Embryonic facial prominence (tissue), 1 donor: ENCODE results near the gene AFTPH.
A peak's percentile ranks its signal among the peaks of the same experiment; 100 is the strongest.
"Not testable (repeated sequence)": the region's sequence is repeated elsewhere in the genome, so short reads cannot be mapped to it uniquely, and the experiment has no call there.

Source experiments
- DNase-seq: peaks from one replicate; pipeline ENCODE4 v3.0.0-alpha.2; 2016; ENCODE audit errors: extremely low spot score

Gene AFTPH

DNA sequence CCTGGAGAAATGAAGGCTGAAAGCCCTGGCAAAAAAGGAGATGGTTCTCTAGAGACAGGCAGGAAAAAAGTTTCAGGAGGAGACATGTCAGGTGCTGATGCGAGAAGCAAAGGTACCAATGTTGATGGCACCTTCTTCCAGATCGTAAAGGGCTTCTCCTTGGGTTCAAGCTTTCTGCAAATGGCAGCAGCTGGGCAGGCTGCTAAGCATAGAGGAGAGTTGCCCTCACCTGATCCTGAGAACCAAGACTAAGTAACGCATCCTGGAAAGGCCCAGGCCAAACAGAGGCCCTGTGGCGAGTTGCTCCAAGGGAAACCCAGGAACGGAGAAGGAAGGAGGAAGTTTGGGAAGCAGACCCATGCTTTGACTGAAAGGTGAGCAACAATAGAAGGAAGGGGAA lies 23.6 kb upstream of the AFTPH start:
- DNase-seq, result no peak

DNA sequence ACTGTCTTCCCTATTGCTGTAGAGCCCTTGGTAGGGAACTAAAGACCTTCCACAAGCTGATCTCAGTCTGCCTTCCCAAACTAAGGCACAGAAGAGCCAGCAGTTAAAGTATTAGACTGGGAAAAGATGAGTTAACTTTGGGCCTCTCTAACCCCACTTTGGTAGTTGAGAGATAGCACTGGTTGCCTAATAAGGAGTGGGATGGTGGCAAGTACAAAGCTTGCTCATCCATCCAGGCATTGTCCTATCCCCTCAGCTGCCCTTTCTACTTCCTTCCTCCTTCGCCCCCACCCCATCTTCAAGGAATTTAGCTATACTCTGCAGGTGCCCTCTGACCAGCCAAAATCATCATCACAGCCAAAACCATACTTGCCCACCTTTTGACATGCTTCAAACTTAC lies 22.2 kb upstream of the AFTPH start:
- DNase-seq, result no peak

DNA sequence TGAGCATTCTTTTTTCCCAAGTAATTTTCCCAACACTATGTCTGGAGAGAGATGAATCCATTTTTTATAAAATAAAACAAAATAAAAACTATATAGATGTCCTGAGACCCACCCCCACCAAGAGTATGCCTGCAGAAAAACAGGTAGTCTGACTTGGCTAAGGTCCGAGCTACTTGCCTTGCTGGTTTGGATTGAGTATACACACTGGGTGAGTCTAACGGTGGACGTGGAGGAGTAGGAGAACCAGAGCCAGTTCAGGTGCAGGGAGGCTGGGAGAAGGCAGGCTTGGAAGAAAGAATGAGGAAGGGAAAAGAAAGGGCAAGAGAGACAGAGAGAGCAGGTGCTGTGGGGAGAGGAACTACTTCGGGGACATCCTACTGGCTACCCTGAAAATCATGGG lies 21.3 kb upstream of the AFTPH start:
- no peak for DNase-seq

DNA sequence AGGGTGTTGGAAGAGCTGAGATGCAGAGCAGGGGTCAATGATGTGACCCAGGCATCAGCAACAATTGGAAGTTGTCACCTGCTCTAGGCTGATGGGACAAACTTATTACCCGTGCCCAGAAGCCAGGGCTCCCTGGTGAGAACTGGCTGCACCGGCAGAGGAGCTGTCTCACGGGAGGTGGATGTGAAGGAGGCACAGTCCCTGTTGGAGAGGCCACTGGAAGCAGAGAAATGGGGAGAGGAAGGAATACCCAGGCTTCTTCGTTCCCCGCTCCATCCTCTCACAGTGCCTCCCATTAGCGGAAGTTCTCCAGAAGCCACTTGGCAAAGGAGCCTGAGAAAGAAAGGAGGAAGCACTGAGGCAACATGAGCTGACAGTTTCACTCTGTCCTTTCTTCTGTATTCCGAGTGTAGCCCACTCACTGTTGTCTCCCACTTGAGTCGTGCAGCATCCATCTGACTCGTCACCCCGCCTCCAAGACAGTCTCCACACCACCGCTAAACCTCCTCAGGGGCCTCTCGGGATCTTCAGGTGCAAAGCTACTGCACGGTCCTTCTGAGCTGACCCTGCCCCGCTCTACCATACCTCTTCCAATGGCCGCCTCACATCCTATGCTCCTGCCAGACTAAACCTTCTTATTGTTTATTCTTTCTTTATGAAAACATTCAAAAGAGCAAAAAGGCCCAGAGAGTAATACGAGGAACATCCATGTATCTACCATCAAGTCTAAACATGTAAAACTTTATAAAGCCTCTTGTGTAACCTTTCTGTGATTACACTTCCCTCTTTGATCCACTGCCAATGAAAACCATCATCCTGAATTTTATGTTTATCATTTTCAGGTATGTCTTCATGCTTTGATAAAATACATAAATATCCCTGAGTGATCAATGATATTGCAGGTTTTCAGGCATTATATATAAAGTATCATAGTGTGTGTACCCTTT lies 19.1 kb upstream of the AFTPH start:
- no peak for DNase-seq

DNA sequence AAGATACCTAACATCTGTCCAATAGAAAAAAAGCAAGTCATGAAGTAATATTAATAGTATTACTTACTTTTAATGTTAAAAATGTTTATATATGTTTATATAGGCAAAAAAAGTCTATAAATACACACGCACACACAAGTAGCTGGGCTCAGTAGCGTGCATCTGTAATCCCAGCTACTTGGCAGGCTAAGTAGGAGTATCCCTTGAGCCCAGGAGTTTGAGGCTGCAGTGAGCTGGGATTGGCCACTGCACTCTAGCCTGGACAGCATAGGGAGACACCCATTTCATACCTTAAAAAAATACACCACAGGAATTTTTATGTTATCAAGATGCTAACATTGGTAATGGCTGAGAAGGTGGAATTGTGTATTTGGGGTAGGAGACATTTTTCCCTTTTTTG lies 17.4 kb upstream of the AFTPH start:
- DNase-seq, result no peak

DNA sequence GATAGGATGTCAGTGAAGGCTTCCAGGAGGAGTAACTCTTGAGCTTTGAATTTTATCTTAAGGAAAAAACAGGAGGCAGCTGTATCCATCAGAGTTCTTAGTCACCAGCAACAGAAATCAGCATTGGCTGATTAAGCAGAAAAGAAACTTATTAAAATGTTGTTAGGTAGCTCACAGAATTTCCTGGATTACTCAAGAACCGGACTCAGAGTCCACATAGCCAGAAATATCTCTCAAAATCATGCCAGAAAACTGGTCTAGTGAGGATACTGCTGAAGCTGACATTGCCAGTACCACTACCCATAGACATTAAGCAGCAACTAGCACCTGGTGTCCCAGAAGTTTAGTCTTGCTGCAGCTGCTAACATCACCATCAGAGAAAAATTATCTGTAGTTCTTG lies 10.1 kb upstream of the AFTPH start:
- DNase-seq, result no peak

DNA sequence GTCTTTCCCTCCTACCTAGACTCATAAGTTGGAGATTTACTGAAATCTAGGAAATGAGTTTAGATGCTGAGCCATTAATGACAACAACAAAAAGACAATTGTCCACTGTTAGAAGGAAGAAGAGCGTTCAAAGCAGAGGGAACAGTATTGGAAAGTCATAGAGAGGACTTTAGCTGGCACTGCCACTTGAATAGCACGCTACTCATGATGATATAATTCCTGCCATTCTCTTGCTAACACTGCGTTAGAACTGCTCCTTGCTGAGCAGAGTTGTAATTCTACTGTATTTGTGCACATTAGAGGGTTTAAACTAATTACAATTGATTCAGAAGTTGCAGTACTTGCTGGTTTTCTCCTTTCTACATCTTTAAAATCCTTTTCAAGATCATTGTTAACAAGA lies 9.0 kb upstream of the AFTPH start:
- no peak for DNase-seq

DNA sequence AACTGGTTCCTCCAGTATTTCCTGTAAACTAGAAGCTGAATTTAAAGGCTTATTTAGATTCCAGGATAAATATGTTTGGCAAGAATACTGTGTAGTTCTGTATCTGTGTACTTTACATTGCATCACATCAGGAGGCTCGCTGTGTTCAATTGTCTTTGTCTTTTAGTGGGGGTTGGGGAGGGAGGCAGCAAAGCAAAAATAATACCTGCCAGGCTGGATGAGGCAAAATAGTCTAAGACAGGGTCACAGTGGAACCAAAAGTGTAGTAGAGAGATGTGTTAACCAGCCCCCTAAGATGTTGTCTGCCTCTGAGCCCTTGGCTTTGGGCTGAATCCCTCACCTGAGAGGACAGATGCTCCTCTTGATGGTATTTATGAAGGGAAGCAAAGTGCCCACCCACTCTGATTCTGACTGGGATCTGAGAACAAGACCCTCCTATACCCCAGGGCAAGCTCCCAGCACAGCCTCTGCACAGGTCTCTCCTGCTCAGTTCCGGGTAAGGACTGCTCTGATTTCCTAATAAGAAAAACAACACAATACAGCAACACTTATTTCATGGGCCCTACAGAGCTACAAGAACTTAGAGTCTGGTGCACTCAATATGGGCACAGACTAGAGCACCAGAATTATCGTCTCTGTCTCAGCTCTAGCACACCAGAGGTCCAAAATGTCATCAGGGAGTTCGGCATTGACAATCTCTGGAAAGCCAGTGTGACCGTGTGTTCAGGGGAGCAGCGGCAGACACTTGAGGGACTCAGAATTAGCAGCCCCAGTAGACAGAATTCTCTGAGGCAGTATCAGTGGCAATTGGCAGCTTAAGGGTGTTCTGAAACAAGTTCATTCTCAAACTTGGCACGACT lies 7.2 kb upstream of the AFTPH start:
- DNase-seq, result no peak

DNA sequence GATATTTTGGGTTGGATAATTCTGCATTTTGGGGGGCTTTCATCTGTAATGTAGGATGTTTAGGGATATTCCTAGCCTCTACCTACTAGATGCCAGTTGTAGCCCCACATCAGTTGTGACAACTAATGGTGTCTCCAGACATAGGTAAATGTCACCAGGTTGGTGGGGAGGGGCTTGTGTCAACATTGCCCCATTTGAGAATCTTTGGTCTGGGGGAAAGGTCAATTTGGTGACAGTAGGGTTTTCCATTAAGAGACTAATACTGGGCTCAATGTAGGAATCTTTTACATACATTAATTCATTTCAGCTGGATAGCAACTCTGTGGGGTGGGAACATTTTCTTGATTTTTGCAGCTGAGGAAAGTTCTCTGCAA lies 6.6 kb upstream of the AFTPH start:
- DNase-seq, result no peak

DNA sequence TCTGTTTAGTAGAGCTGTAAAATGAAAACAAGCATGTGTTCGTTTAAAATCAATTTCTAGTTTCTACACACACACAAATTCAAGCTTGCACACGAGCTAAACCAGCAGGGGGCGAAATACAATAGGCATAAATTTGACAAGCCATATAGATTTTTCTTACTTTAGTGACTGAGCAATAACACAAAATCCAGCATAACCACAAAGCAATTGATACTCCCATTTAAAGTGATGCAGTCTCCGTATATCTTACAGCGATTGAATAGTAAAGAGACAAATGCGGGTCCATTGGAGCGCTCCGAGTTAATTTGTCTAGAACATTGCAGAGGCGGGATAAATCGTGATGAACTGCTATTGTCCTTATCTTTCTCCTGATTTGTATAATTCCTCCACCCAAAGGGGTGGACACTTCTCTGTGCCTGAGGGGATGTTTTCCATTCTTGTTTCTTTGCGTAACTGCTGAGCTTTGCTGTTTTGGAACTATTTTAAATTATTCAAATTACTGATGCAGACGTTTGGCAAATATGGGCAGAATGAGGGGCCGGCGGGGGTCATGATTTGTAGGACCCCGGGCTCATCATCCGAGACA lies 1.2 kb upstream of the AFTPH start:
- peak; percentile 72 for DNase-seq

DNA sequence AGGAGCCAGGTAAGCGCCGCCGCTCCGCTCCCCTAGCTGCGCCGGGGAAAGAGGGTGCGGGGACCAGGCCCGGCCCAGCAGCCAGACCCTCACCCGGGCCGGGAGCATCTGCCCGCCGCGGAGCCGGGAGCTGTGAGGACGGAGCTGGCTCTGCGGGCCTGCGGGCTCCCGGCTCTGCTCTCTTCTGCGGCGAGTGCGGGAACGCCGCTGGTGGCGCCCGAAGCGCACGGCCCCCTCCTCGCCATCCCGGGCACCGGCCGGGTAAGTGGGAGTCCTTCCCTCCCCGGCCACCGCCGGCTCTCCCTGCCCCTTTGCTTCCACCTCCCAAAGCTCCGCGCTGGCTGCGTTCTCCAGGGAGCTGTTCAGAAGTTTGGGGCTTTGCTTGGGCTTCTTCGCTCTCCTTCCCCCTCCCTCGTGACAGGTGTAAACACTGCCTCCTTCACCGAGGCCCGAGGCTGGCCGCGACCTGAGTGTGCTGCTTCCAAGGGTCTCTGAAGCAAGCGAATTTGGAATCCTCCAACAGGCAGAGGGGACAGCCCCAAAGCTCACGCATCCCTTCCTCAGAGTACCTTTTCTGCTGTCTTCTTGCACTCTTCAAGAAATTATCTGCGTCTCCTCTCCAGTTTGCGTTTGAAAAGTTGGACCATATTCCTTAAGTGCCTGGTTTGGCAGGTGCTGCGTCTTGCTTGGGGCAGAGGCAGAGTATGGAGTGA lies 632 bp downstream of the AFTPH start:
- no peak for DNase-seq

DNA sequence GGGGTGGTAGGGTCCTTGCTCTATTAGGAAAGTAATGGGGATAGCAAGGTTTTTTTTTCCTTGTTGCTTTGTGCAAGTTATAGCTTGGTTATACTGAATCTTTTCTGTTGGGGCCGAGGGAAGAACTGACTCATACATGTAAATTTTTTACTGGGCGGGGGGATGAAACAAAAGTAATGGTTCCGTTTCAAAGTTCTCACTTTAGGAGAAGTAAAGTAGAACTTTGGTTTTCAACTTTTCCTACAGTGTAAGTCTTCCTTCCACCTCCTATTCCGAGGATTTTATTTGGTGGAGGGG lies 1.1 kb downstream of the AFTPH start:
- DNase-seq, result no peak

DNA sequence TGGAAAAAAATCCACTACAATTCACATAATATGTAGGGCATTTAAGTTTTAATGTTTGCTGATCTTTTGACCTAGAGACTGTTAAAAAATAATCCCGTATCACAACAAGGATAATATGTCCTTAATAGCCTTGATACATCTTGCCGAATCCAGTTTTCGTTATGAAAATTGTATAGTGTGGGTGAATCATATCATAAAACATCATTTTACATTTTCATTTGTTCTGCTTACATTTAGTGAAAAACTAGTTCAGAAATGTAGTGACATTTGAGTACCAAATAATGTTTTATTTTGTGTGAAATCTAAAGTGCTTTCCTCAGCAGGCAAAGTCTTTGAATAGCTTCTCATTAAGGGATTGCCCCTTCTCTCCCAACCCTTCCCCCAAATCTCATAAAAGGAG lies 1.9 kb downstream of the AFTPH start:
- no peak for DNase-seq

DNA sequence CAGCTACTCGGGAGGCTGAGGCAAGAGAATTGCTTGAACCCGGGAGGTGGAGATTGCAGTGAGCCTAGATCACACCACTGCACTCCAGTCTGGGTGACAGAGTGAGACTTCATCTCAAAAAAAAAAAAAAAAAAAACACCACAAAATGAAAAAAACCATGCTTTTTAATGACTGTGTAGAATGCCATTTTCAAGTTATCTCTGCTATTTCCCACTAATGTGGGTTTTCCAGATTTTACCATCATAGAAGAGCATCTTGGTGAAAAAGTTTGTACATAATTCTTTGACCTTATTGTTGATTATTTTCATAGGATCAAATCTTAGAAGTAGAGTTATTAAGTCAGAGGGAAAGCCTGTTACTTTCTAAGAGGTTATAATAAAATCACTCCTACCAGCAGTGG lies 6.8 kb downstream of the AFTPH start:
- DNase-seq, result not testable (repeated sequence)

DNA sequence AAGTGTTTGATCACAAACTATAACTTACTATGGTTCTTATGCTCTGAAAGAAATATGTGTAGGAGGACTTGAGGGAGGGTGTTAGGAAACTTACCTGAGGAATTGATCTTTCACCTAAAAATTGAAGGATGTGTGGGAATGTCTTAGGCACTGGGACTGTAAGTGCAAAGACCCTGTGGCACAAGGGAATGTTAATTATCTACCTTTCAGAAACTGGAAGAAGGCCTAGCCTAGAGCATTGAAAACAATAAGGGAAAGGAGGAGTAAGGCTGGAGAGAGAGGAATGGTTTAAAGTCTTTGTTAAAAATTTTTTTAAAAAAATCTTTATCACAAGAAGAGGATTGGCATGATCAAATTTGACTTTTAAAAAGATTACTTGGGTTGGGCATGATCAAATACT lies 7.9 kb downstream of the AFTPH start:
- DNase-seq, result no peak

DNA sequence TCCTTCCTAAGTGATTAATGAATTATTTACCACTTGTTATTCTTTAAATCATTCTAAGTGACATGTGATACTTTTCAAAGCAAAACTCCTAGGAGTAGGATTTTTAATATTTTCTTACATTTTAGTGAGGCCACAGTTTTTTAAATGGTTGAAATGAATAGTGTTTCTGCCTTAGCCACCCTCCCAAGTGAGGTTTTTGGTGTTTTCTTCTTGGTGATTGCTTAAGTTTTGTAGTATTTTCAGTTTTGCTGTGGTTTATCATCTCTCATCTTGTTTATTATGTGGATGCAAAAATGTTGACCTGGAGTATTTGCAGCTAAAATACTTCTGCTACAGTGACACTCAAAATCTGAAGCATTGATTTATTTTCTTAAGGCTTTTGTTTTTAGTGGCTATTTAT lies 9.8 kb downstream of the AFTPH start:
- no peak for DNase-seq

DNA sequence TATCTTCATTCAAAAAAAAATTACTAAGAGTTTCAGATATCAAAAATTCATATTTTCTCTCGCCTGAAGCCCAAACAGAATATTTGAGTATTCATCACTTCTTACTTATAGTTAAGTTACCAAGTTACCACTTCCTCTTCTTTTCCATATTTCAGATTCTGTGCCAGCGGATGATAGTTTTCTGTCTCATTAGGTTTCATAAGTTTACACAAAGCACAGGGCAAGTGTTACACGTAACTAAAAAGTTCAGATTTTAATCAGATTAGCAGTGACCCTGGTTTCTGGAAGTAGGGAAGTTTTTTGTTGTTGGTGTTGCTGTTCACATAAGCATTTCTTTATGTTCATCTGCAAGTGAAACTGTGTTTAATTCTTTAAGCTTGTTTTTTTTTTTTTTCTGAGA lies 10.2 kb downstream of the AFTPH start:
- no peak for DNase-seq

DNA sequence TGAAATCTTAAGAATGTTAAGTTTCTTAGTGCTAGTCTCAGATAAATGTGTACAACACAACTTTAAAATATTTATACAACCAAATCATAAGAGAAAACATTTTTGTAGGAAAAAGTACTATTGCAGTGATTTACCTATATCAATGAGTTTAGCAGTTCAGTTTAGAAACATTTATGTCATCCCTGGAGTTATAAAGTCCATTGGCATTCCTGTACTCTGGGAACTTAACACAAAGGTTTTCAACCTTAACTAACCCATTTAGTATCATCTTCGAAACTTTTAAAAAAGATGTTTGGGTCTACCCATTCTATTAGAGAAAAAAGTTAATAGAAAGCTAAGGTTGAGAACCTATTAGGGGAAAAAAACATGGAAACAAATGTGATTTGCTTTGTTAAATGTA lies 10.9 kb downstream of the AFTPH start:
- DNase-seq, result no peak

DNA sequence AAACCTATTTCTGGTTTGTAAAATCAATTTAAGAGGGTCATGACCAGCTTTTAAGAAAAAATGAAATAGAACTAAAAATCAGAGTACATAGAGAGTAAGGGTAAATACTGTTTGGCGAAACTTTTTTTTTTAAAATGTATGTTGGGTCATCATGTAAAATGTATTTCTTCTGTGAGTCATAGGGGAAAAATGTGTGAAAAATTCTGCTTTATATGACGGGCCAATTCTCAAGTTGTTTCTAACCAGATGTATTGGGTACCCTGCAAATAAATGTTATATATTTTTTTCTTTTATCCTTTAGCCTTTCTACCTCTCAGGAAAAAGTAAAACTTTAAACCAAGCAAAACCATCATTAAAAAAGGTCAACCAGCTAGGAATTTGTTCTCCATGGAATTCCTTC lies 13.9 kb downstream of the AFTPH start:
- no peak for DNase-seq

DNA sequence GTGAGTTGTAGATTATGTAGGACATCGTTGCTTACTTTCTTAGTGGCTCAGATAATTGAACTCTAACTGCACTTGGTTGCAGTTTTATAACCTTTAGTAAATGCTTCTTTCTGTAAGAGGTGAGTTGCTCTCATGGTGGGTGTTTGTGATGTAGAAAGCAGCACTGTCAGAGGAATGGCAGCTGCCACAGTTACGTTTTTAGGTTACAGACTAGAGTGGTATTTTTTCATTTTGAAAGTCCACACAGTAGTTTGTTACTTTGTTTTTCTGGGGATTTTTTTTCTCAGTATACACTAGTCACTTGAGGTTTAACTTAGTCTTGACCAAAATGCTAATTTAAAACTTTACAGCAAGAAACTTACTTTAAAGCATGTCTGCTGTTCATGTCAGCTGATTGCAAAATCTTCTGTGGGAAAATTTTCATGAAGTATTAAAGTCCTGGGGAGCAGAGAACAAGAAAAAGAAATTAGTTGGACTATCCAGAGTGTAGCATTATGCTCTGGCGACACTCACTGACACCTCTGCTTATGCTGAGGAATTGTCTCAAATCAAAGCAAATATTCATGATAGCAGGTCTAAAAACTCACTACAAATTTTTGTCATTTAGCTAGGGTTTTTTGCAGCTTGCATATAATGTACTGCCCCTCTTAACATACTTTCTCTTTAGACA lies 14.8 kb downstream of the AFTPH start:
- no peak for DNase-seq

DNA sequence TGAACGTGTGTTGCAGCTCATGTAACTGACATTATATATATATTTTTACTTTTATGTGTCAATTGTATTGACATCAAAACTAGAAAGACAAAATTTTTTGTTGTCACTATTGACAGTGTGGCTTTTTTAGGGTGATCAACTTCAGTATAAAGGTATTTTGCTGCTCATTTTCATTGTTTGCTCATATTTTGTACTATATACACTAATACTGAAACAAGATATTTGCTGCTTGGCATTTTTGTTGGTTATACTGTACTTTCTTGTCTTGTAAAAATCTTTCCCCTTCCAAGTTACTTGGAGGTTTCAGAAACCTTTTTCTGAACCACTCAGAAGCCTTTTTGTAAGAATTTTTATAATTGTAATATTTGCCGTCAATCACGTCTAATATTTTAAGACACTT lies 16.5 kb downstream of the AFTPH start:
- DNase-seq, result no peak

DNA sequence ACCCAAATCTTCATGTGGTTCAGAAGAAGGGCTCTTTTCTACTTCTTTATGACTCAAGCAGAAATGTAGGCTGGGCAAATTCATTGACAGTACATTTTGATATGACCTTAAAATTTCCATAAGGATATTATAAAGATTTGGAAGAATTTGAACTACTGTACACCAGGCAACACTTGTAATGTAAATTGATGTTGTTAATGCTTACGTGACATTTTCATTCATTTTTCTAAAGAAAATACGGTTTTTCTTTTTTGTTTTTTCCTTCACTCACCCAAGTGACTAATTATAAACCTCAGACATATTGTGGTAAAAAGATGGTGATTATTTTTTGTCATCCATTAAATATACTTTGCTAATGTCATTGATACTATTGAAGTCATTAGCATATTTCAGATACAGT lies 17.4 kb downstream of the AFTPH start:
- DNase-seq, result no peak
